GM04504 (cell line): ENCODE results near the gene GALNT6.

ENCODE experiments used
- DNase-seq: peaks from one replicate; pipeline ENCODE4 v3.0.0-alpha.2; 2012; ENCODE audit warnings: low read depth

Gene GALNT6

DNA sequence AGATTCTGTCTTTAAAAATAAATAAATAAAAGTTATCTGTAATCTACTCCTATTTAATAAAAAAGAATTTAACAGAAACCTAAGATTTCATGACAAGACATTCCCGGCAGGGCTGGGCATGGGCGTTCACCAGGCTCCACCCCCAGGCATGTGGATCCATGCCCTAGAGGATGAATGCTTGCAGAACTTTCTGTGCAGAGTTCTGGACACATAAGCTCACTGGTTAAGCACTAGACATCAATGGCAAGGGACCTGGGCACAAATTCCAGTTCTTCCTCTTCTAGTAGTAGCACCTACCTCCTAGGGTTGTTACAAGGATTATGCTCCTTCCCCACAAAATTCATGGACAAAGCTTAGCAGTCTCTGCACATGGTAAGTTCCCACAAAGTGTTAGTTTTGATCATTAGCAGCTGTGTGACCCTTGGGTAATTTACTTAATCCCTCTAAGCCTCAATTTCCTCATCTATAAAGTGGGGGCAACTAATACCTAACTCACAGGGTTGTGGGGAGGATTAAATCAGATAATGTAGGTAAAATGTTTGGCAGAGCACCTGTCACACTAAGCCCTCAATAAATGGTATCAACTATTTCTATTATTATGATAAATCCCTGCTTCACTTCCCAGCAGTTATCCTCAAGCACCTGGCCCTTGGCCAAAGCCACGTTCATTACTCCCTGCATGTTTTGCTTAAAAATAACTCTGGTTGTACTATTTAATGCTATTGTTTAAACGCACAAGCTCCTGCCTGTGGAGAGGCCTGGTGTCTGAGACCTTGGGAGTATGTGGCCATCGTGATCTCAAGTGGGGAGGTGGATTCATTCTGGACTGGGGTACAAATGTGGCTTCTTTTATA lies 9.8 kb downstream of the GALNT6 start:
- DNase-seq: no peak

GRCh38 chr12:51379571-51379970 lies 11.6 kb downstream of the GALNT6 start:
- DNase-seq: no peak

DNA sequence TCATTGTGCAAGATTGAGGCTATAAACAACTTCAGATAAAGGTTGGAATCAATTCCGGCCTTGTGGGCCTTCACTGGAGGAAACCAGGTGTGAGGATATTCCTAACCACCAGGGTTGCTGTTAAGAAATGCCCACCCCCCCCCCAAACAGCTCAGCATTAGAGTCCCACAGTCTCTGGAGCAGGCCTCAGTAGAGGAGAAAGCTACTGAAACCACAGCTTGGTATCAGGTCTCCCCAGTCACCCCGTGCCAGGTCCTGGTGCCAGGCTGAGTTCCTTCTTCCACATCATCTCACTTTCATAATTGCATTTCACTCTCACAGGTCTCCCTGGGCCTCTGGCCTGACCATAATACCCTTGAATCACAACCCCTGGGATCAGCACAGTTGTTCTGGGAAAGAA lies 12.5 kb downstream of the GALNT6 start:
- DNase-seq: no peak

DNA sequence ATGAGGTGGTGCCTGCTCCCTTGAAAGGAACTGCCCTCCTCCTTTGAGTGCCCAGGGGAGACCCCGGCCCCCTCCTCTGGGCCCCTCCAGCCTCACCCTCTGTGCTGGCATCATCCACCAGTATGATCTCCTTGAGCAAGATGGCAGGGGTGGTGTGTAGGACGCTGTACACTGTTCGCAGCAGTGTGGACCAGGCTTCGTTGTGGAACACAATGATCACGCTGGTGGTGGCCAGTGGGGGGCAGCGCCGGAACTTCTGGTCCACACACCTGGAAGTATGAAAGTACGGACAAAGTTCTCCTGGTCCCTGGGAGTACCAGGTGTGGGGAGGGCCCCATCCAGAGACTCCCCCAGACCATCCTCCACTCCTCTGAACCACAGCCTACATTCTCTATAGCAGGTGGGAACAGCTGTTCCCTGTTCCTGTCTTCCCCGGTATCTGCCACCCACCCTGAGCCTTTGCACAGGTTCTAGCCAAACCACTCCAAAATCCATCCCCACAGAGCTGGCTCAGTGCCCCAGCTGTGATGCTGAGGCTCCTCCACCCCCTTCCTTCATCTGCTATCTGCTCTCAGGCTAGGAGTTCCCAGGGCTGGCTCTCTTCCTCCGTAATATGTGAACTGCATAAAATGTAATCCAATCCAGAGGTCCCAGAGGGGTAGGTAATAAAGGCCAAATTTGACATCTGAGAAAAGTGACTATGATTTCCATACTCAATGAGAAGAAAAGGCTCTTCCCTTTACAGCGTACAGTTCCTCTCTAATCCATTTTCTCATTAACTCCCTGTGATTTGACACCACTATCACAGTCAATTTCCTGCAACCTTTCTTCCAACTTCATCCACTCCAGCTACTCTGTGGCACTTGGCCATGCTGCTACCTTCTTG lies 13.9 kb downstream of the GALNT6 start:
- no peak for DNase-seq

GRCh38 chr12:51374856-51375255 lies 16.4 kb downstream of the GALNT6 start:
- no peak for DNase-seq

GRCh38 chr12:51374361-51374760 lies 16.8 kb downstream of the GALNT6 start:
- DNase-seq: no peak

- no peak for DNase-seq
These were observed 18.0 kb downstream of the GALNT6 start for GRCh38 chr12:51373187-51373586.

DNA sequence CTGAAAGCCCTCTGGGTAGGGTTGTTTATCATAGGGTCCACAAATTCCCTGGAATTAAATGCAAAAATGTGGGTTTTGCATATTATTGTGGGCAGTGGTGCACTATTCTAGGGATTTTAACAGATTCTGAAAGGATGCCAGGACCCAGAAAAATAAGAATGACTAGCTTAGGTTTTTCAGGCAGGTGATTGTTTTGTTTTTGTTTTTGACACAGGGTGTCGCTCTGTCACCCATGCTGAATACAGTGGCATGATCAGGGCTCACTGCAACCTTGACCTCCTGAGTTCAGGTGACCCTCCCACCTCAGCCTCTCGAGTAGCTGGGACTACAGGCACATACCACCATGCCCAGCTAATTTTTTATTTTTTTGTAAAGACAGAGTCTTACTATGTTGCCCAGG lies 19.2 kb downstream of the GALNT6 start:
- no peak for DNase-seq

GRCh38 chr12:51371295-51371953 lies 19.8 kb downstream of the GALNT6 start:
- peak; percentile 90 for DNase-seq

GRCh38 chr12:51370667-51371066 lies 20.5 kb downstream of the GALNT6 start:
- no peak for DNase-seq

DNA sequence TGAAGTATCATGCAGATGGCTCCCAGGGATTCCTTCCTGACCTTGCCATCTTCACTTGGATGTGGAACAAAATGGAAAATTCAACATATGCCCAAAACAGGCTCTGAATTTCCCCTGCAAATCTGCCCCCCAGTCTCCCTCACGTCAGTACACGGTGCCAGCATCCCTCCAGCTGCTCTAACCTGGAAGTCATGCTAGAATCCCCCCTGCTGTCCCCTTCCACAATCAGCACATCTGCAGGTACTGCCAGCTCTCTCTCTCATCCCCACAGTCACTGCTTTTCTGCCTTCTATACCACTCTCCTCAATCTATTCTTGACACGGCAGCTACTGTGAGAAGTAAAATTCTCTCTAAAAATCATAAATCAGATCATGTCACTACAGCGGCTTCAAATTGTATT lies 21.6 kb downstream of the GALNT6 start:
- DNase-seq: no peak

DNA sequence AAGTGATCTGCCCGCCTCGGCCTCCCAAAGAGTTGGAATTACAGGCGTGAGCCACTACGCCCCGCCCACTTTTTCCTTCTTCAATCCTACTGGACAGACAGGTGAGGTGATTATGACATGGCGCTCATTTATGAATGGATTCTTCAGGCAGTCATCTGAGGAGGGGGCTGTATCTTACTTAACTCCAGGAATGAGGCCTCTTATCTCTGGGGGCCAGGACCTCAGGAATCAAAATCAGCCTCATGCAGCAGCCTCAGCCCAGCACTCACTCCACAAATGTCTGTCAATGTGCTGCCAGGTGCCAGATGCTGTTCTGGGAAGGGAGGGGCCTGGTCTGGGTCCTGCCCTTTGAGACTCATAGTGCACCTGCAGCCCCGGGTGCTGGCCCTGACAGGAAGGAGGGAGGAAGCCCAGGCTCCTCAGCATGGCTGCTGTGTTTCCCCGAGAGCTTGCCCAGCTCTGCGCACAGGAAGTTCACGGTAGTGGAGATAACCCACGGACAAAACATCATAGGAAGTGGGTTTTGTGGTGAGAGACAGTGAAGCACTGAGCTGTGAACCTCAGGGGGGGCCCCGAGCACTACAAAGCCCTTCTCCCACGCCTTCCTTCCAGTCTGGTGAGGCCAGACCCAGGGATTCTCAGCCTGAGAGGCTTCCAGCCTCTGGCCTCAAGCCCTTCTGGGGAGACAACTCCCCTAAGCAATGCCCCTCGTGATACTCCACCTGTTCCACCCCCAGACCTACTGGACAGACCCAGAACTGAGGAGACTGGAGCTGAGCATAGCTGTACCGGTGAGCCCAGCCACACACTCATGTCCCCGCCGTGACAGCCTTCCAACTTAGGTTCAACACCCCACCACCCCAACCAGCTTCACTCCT lies 22.3 kb downstream of the GALNT6 start:
- DNase-seq: no peak

- no peak for DNase-seq
These were observed 25.9 kb downstream of the GALNT6 start for GRCh38 chr12:51365276-51365675.

DNA sequence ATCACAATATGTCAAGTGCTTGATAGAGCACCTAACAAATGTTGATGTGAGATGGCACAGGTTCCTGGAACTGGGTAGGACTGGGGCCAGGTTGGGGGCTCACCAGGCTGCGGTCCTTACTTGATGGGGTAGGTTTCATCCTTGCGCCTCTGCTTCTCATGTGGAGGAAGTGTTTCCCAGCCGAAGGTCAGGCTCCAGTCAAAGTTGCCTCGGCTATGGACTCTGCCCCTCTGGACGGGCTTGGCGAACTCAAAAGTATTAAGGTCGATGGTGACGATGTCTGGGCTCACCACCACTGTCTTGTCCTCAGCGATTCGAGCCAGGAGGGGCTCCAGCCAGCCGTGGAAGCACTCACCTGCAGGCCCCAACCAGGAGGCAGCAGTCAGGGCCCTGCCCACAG lies 27.2 kb downstream of the GALNT6 start:
- DNase-seq: no peak

DNA sequence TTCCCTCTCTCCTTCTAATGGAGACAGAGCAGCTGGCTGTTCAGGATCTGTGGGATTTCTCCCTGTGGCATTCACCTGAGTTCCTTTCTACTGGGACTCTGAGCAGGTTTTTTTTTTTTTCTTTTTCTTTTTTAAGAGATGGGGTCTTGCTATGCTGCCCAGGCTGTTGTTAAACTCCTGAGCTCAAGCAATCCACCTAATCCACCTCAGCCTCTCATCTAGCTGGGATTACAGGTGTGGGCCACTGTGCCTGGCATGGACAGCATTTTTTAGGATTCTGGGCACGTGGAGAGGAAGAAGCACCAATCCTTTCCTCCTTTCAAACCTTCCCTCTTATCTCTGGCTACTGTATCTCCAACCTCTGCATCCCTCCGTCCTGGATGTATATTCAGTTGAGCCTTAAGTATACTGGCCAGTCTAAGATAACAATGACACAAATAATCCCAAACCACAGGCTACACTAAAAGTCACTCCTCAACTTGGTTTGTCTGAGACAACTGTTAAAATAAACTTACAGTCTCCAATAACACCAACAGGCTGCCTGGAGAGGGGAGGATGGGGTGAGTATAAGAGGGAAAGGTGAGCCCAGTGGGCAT lies 28.4 kb downstream of the GALNT6 start:
- no peak for DNase-seq

DNA sequence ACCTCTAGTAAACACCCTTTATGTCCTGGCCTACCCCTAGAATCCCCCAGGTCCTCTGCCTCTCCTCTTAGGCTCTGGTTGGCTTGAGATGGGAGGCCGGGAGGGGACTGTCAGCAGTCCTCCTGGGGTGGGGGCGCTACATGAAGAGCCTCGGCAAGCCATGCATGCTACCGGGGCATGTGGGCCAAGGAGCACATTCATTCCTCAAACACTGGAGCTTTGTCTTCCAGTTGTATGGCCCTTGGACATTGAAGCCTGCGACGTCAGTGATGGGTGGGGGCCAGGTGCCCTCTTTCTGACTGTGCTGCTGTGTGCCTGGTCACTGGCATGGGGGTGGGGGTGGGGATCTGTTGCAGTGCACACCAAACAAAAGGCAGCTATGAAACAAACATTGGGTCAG lies 28.9 kb downstream of the GALNT6 start:
- DNase-seq: no peak

- no peak for DNase-seq
These were observed 29.8 kb downstream of the GALNT6 start for GRCh38 chr12:51361161-51362016.

DNA sequence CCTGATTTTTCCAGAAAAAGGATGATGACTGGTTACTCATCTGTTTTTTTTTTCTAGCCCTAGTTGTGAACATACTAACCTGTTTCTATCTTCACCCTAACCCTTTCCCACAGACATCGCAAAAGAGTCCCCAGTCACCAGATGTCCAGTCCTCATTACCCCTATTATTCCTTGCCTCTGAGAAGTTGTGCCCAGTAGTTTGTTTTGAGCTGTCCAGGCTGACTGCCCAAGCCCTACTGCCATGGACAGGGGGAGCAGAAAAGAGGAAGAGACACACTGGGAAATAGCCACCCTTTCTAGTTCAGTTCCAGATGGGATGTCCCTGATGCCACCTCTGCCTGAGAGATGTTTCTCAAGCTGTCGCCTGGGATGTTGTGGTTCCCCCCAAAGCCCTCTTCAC lies 30.9 kb downstream of the GALNT6 start:
- DNase-seq: no peak

- DNase-seq: no peak
These were observed 31.4 kb downstream of the GALNT6 start for GRCh38 chr12:51359851-51360250.

GRCh38 chr12:51358496-51358895 lies 32.7 kb downstream of the GALNT6 start:
- no peak for DNase-seq
